Adipose tissue (tissue), 3 donors: ENCODE results near the gene POC1A. TPM values are rescaled to one million over a fixed set of nuclear protein-coding genes. Genes with fewer than 3 reads are reported as not detected.

ENCODE experiments used
- H3K27ac ChIP-seq: one replicate; pipeline ENCODE4 v1.5.1; 2013; ENCODE audit warnings: low read depth, low read length
- WGBS, 3 donors: extraction: QIAGEN DNeasy Blood & Tissue Kit; methylation state at CpG; one replicate each; pipeline ENCODE4 v1.1.7; 2013; 5-methylcytosine and 5-hydroxymethylcytosine counted together
- polyA plus RNA-seq, 3 donors: library from polyadenylated mRNA; stranded (reverse); fragments of 200-250 nt; gene quantifications; one replicate each; pipeline ENCODE4 v1.2.3, GENCODE V29; 2013
- donor health status: healthy with polysubstance abuse.
- donor health status: Bipolar disorder and iron deficiency.
- donor health status: healthy.

Gene POC1A
- polyA plus RNA-seq, 3 donors: 0.74 to 2.6 (median 0.90) TPM

DNA sequence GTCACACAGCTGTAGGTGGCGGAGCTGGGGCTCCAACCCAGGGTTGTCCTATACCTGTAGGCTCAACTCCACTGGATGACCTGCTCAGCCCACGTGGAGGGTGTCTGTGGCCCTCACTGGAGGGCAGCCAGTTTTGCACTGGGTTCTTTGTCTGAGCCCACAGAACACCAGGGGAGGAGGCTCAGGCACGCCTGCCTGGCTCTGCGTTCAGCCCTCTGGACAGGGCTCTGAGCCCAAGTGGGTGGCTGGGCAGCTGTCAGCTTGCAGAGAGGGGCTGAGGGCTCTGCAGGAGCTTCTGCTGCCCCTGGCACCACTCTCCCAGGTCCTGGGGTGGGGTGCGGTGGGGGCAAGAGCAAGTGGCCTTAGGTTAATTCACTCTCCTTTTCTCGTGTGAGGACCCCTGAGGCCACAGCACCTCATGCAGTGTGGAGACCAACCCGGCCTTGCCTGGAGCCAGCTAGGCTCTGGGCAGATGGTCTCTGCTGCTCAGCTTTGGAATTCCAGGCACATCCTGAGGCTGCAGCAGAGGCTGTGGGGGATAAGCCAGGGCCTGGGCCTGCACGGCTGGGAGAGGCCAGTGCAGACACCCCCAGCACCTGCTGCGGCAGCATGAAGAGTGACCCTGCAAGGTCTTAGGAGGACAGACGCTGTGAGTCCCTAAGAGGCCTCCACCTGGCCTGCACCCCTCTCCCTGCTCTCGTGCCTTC, 121.4 kb downstream of the POC1A start:
- 85 to 88% (median 86%) methylated on average over 11 of the region's 11 CpGs for WGBS, 3 donors

DNA sequence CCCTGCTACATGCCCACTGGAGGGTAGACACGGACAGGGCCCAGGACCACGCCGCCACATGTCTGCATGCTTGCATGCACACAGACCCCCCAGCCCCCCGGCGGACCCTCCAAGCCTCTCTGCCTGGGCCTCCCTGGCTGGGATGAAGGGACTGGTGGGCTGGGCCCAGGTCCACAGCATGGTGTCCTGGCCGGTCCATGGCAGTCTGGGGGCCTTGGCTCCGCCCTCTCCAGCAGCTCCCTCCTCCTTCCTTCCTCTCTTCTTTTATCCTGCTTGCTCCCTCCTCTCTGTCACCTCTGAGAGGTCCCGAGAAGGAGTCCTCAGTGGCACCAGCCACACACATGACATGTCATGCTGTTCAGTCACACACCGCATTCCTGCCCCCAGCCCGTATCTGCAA, 122.3 kb downstream of the POC1A start:
- no peak overlapping the region for H3K27ac ChIP-seq
- WGBS, 3 donors: 89% methylated on average over 10 of the region's 10 CpGs

More for the DNA sequence above, 121.4 kb downstream of the POC1A start:
- no peak overlapping the region for H3K27ac ChIP-seq

DNA sequence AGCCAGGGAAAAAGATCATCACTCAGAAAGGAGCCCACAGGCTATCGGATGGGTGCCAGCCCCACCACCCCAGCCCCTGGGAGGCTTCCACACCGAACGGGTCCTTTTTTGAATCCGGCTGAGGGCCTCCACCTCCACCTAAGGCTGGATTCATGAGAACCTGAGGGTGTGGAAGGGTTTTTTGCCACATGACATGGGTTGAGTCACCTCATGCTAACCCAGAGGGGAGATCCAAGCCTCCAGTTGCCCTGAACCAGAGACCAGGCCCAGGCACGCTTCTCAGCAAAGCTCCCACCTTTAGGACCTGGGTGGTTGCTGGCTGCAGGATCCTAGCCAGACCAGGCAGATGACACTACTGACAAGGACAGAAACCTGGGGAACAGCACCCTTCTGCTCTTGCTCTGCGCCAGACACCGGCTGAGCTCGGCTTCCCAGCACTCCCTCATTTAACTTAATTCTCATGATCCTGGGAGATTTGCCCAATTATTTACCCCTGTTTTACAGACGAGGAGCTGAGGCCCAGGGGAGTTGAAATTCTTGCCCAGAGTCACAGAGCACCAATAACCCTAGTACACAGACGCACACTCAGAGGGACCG, 123.4 kb downstream of the POC1A start:
- H3K27ac ChIP-seq: no peak overlapping the region
- 83 to 89% (median 88%) methylated on average over 11 of the region's 11 CpGs for WGBS, 3 donors

DNA sequence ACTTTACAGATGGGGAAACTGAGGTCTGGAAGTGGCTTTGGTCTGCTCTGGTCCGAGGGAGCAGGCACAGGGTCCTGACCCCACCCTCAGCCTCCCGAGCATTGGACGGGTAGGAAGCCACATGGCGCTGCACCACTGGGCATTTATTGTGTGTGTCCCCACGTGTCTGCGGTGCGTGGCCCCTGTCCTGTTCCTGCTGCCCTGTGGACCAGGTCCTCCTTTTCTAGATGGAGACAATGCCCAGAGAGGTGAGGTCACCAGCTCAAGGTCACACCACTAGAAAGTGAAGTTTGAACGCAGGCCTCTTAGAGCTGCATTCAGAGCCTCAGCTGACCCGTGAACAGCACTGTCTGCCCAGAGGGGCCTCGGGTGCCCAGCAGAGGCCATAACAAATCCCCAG, 124.7 kb downstream of the POC1A start:
- 79 to 92% (median 81%) methylated on average over 10 of the region's 10 CpGs for WGBS, 3 donors
- no peak overlapping the region for H3K27ac ChIP-seq

DNA sequence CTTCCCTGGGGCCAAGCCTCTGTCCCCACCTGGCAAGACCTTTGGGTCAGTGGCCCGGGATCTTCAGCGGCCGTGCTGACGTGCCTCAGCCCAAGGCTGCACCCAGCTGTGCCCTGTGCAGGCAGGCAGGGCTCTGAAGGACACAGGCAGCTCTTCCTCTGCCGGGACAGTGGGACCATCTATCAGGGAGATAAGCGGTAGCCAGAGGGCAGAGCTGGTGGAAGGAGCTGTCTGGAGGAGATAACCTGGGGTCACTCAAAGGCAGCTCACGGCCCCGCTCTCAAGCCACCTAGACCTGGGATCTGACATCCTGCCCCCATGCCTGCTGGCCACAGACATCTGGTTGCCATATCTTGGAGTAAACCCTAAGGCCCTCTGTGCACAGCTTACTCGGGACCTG, 125.2 kb downstream of the POC1A start:
- H3K27ac ChIP-seq: no peak overlapping the region
- whole genome bisulfite sequencing, 3 donors: 73 to 90% (median 87%) methylated on average over 9 of the region's 9 CpGs

DNA sequence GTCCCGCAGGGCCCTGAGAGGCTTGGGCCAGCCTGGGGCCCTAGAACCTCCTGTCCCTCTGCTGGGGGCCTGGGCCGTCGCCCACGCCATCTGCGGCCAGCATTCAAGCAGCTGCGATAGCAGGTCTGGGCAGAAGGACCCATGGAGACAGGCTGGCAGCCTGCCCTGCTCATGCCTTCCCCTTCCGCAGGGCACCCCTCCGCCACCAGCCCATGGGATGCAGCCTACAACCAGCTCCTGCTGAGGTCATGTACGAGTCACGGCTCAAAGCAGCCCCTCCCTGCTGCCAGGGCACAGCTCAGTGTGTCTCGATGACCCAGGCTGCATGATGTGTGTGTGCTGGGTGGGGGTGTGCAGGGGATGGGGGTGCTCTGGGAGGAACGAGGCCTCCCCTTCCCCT, 125.7 kb downstream of the POC1A start:
- 69 to 90% (median 85%) methylated on average over 9 to 12 of the region's 12 CpGs for WGBS, 3 donors
- H3K27ac ChIP-seq: no peak overlapping the region

DNA sequence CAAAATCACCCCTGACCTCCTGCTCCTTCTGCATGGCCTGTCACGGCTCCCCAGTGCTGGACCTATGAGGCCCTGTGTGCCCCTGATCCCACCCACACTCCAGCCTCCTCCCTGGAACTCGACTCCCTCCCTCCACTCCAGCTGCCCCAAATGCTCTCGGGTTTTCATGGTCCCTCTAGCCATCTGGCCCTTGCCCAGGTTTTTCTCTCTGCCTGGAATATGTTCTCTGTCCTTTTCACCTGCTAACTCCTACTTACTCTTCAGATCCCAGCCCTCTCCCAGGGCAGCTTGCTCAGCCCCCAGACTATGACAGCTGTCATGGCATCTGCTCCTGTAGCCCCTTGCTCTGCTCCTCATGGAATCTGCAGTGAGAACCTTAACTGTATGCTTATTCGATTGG, 128.2 kb downstream of the POC1A start:
- no peak overlapping the region for H3K27ac ChIP-seq
- 49 to 67% (median 60%) methylated on average over 4 of the region's 4 CpGs for WGBS, 3 donors

DNA sequence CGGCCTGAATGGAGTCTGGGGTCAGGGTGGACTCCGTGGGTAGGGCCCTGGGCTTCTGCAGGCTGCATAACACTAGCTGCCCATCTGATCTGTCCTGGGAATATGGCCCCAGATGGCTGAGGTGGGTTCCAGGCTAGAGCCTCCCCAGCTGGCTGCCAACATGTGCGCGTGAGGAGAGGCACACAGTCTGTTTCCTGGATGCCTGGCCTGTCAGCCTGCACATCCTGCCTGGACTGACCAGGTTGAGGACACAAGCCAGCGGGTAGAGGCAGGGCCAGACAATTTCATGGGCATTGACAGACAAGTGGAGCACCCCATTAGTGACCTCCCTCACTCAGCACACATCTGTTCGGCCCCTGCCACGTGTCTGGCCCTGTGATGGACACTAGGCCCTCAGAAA, 128.8 kb downstream of the POC1A start:
- 69 to 83% (median 71%) methylated on average over 7 of the region's 7 CpGs for WGBS, 3 donors
- H3K27ac ChIP-seq: no peak overlapping the region

Other genes starting within 250 kb of the POC1A start
- gene RRP9, start 212.5 kb downstream of the POC1A start, polyA plus RNA-seq: 10 to 100 TPM; 16.5 to 35.7 (median 18.0) TPM
- 10 to 100 TPM in 2 of 3 donors, 1 to 10 TPM in 1; 5.0 to 25.5 (median 19.6) TPM for gene PARP3, start 212.1 kb downstream of the POC1A start, polyA plus RNA-seq
- gene GPR62, start 199.0 kb downstream of the POC1A start, polyA plus RNA-seq: under 1 TPM in 2 of 3 donors, not detected in 1; 0.07 to 0.28 TPM
- 10 to 100 TPM; 11.7 to 46.0 (median 18.9) TPM for gene PCBP4, start 187.0 kb downstream of the POC1A start, polyA plus RNA-seq
- 100 to 1,000 TPM in 2 of 3 donors, 10 to 100 TPM in 1; 50.8 to 128 (median 118) TPM for gene ABHD14B, start 180.4 kb downstream of the POC1A start, polyA plus RNA-seq
- gene ABHD14A, start 179.4 kb downstream of the POC1A start, polyA plus RNA-seq: 10 to 100 TPM; 17.2 to 48.4 (median 46.1) TPM
- 10 to 100 TPM; 22.6 to 73.7 (median 46.8) TPM for gene ACY1, start 170.9 kb downstream of the POC1A start, polyA plus RNA-seq
- gene RPL29, start 158.5 kb downstream of the POC1A start, polyA plus RNA-seq: 1,000 to 10,000 TPM; 1,845 to 3,201 (median 3,021) TPM
- gene DUSP7, start 97.9 kb downstream of the POC1A start, polyA plus RNA-seq: 1 to 10 TPM; 3.2 to 10.0 (median 9.4) TPM
- 10 to 100 TPM; 17.1 to 70.8 (median 37.3) TPM for gene ALAS1, start 43.7 kb upstream of the POC1A start, polyA plus RNA-seq
- under 1 TPM; 0.08 to 0.22 (median 0.15) TPM for gene TLR9, start 71.2 kb upstream of the POC1A start, polyA plus RNA-seq
- 10 to 100 TPM; 20.0 to 58.3 (median 51.4) TPM for gene TWF2, start 84.7 kb upstream of the POC1A start, polyA plus RNA-seq
- 10 to 100 TPM in 2 of 3 donors, 1 to 10 TPM in 1; 6.0 to 31.8 (median 18.1) TPM for gene PPM1M, start 91.3 kb upstream of the POC1A start, polyA plus RNA-seq
- 10 to 100 TPM; 16.3 to 44.0 (median 40.5) TPM for gene WDR82, start 124.2 kb upstream of the POC1A start, polyA plus RNA-seq
- 100 to 1,000 TPM in 1 of 3 donors, 10 to 100 TPM in 1, 1 to 10 TPM in 1; 9.3 to 111 (median 37.8) TPM for gene GLYCTK, start 133.4 kb upstream of the POC1A start, polyA plus RNA-seq
- 10 to 100 TPM in 1 of 3 donors, 1 to 10 TPM in 2; 2.4 to 10.7 (median 8.0) TPM for gene DNAH1, start 161.9 kb upstream of the POC1A start, polyA plus RNA-seq